Uterus (tissue), 4 donors: ENCODE measurements around the gene EEF2K. TPM values are rescaled to one million over a fixed set of nuclear protein-coding genes. Genes with fewer than 3 reads are reported as not detected.

Experiments
- DNase-seq, 2 donors: peaks; one replicate each; pipeline ENCODE4 v3.0.0-alpha.2; 2019 to 2020
- H3K27ac ChIP-seq, 2 donors: fragments of 200-600 bp; sonication (generic); 1 replicate in 1 of 2; 2 replicates in 1 of 2; pipeline ENCODE4 v1.5.1; 2016 to 2018
- H3K27me3 ChIP-seq, 2 donors: fragments of 200-600 bp; sonication (generic); one replicate each; pipeline ENCODE4 v1.5.1; 2018 to 2019; ENCODE audit warnings: control low read depth in 1 of 2
- H3K36me3 ChIP-seq, 2 donors: fragments of 200-600 bp; sonication (generic); one replicate each; pipeline ENCODE4 v1.5.1; 2019; ENCODE audit warnings: control low read depth in 1 of 2
- H3K4me1 ChIP-seq, 2 donors: fragments of 200-600 bp; sonication (generic); one replicate each; pipeline ENCODE4 v1.5.1; 2018 to 2019; ENCODE audit warnings: control low read depth in 1 of 2
- H3K4me3 ChIP-seq, 2 donors: fragments of 200-600 bp; sonication (generic); 1 replicate in 1 of 2; 2 replicates in 1 of 2; pipeline ENCODE4 v1.5.1; 2018 to 2019; ENCODE audit warnings: mild to moderate bottlenecking in 1 of 2
- H3K9me3 ChIP-seq, 2 donors: fragments of 200-600 bp; sonication (generic); one replicate each; pipeline ENCODE4 v1.5.1; 2019; ENCODE audit warnings: control low read depth in 1 of 2
- CTCF ChIP-seq, 4 experiments: fragments of 200-600 bp in 2 of 4; fragments of 450-650 bp in 2 of 4; sonication (generic) in 2 of 4; IDR thresholded peaks; one replicate each; pipeline ENCODE4 v1.5.1; 2016 to 2019; ENCODE audit warnings: antibody characterized with exemption in 4 of 4, mild to moderate bottlenecking in 2 of 4, moderate library complexity in 1 of 4
- POLR2A ChIP-seq, 2 donors: fragments of 450-650 bp; IDR thresholded peaks; one replicate each; pipeline ENCODE4 v1.6.1; 2016; ENCODE audit warnings: antibody characterized with exemption in 2 of 2, mild to moderate bottlenecking in 1 of 2, moderate library complexity in 1 of 2
- intact Hi-C: fragments of 100-400 bp; cut with DNase I; formaldehyde crosslinking; loops from one replicate; pipeline ENCODE4 v1.15.1; 2023; ENCODE audit warnings: low total_unique reads
- total RNA-seq, 4 donors: library from RNA; depleted of rRNA in 3 of 4; stranded (reverse); fragments of >200 nt in 3 of 4; gene quantifications; one replicate each; pipeline versions ENCODE4 v1.1.0 to v1.2.4, GENCODE V29; 2014 to 2023
- donor health status: DM: yes; HTN: yes; CAD: no.

Gene EEF2K
- total RNA-seq, 4 donors from 2014 or later: 17.4 to 82.0 (median 35.5) TPM

DNA sequence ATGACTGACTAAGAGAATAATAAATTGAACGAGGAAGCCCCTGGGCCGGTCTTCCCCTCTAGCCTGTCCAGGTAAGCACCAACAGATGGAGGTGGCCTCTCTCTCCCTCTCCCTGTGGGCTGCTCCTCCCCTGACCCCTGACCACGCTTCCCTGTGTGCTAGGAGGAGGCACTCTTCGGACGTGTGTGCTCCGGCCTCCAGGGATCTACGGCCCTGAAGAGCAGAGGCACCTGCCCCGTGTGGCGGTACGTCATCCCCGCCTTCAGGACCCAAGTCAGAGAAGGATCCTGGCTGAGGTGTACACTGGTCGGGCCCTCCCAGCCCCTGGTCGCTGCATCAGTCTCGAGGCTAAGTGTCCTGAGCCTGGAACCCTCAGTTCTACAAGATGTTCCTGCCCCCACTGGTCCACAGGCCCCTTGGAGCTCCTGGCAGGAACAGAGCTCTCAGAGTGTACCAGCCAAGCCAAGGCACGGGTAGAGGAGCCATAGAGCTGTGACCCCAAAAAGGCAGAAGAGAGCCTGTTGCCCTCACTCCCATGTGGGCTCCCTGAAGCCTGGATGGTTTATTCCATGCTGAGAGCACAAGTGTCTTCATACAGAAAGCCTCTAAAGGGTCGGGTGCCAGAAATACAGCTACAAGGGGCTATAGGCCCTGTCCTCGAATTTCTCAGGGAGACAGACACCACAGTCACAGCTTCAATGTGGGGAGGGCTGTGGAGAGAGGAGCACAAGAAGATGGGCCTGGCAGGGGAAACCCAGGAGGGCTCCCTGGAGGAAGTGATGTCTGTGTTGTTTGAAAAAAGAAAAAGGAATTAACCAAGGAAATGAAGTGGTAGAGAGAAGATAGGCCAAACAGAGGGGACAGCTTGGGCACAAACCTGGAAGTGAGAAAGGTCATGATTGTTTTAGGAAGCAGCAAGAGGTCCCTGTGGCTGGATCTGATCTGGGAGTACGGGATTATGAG is 27.8 kb upstream of the EEF2K start:
- intact Hi-C loops: no loop called here
- Histone ChIP-seq H3K4me3 (no peak overlapping the region), H3K36me3 (no peaks in the 10 kb centered on the region), H3K4me1 (no peaks in the 10 kb centered on the region), H3K9me3 (no peaks in the 10 kb centered on the region), H3K27me3 (no peaks in the 10 kb centered on the region), H3K27ac (no peak overlapping the region)
- DNase-seq: no peak
- TF ChIP-seq CTCF (IDR thresholded peaks at IDR 0.05) (no peak), POLR2A (IDR thresholded peaks at IDR 0.05) (no peak)

DNA sequence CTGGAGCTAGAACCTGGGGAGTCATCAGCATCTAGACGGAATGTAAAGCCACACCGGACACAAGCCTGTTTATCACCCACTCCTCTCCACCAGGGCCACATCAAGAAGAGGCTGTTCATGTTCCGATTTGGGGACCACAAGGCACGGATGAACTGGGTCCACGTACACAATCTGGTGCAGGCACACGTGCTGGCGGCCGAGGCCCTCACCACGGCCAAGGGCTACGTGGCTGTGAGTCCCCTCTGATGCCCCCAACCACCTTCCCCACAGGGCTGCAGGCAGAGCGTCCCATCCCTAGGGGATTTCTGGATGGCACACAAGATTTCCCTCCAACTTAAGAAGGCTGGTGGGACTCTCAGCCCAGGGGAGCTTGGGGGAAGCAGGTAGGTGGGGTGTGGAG is 24.7 kb upstream of the EEF2K start:
- no peaks in the 10 kb centered on the region for H3K4me1 ChIP-seq
- H3K4me3 ChIP-seq: no peak overlapping the region
- H3K27me3 ChIP-seq: no peaks in the 10 kb centered on the region
- no peaks in the 10 kb centered on the region for H3K9me3 ChIP-seq
- no peak for DNase-seq
- intact Hi-C loops: no loop called here
- H3K36me3 ChIP-seq: no peaks in the 10 kb centered on the region
- H3K27ac ChIP-seq: no peak overlapping the region
- TF ChIP-seq POLR2A (IDR thresholded peaks at IDR 0.05): no peak
- TF ChIP-seq CTCF (IDR thresholded peaks at IDR 0.05): no peak

GRCh38 chr16:22181843-22182242 is 24.2 kb upstream of the EEF2K start:
- Histone ChIP-seq H3K27ac (no peak overlapping the region), H3K4me3 (no peak overlapping the region), H3K36me3 (no peaks in the 10 kb centered on the region), H3K27me3 (no peaks in the 10 kb centered on the region), H3K9me3 (no peaks in the 10 kb centered on the region), H3K4me1 (no peaks in the 10 kb centered on the region)
- no peak for DNase-seq
- intact Hi-C loops: no loop called here
- TF ChIP-seq CTCF (IDR thresholded peaks at IDR 0.05) (no peak), POLR2A (IDR thresholded peaks at IDR 0.05) (no peak)

GRCh38 chr16:22183335-22183734 is 22.7 kb upstream of the EEF2K start:
- DNase-seq: no peak
- TF ChIP-seq CTCF (IDR thresholded peaks at IDR 0.05) (no peak), POLR2A (IDR thresholded peaks at IDR 0.05) (no peak)
- Histone ChIP-seq H3K27ac (no peak overlapping the region), H3K4me3 (no peak overlapping the region), H3K36me3 (no peaks in the 10 kb centered on the region), H3K27me3 (no peaks in the 10 kb centered on the region), H3K9me3 (no peaks in the 10 kb centered on the region), H3K4me1 (peaks cover 0 to 1% of the 10 kb centered on the region in 2 donors)
- intact Hi-C loops: no loop called here

- no peak overlapping the region for H3K4me3 ChIP-seq
- no peaks in the 10 kb centered on the region for H3K36me3 ChIP-seq
- DNase-seq: no peak
- H3K27me3 ChIP-seq: no peaks in the 10 kb centered on the region
- no peak for TF ChIP-seq POLR2A (IDR thresholded peaks at IDR 0.05)
- no peak for TF ChIP-seq CTCF (IDR thresholded peaks at IDR 0.05)
- H3K9me3 ChIP-seq: no peaks in the 10 kb centered on the region
- H3K27ac ChIP-seq: no peak overlapping the region
- H3K4me1 ChIP-seq: peaks cover 0 to 3% of the 10 kb centered on the region in 2 donors
- intact Hi-C loops: no loop called here
Measured at GRCh38 chr16:22183901-22184614, 22.0 kb upstream of the EEF2K start.
